ENCODE results near the gene OSBPL9.

OSBPL9 gene

GRCh38 chr1:51740652-51741051 is 123.8 kb downstream of the OSBPL9 start:
- DNase-seq (ENCODE audit: low spot score): no peak

DNA sequence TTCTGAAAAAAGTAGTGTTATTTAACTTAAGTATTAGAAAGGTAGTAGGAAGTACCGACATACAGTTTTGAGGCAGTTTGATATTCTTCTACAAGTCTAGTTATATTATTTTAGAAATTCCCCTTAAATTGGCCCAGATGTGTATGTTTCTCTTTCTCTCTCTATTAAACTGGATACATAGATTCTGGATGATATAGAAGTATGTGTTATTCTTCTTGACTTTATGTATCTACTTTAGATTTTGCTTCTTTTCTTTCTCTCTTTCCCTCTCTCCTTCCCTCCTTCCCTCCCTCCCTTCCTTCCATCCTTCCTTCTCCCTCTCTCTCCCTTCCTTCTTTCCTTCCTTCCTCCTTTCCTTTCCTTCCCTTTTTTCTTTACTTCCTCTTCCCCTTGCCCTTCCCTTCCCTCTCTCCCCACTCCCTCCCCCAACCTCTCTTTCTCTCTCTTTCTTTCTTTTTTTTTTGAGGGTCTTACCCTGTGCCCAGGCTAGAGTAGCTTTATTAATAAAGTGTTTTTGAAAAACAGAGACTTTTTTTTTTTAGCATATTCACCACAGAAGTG is 124.3 kb downstream of the OSBPL9 start:
- DNase-seq (ENCODE audit: low spot score): no peak

- no peak for DNase-seq (ENCODE audit: low spot score)
Observed at GRCh38 chr1:51744506-51745303, 127.8 kb downstream of the OSBPL9 start.

DNA sequence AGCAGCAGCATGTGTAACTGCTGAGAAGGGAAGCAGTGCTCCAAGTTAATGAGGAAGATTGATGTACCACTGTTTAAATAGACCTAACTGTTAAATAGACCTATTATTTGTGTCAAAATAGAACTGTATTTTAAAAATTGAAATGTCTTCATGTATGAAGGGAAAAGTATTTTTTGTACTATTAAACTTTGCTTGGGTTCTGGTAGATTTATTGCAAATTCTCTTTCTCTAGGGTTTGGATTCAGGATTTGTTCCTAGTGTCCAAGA is 128.3 kb downstream of the OSBPL9 start:
- DNase-seq (ENCODE audit: low spot score): no peak

GRCh38 chr1:51749151-51749550 is 132.3 kb downstream of the OSBPL9 start:
- no peak for DNase-seq (ENCODE audit: low spot score)

DNA sequence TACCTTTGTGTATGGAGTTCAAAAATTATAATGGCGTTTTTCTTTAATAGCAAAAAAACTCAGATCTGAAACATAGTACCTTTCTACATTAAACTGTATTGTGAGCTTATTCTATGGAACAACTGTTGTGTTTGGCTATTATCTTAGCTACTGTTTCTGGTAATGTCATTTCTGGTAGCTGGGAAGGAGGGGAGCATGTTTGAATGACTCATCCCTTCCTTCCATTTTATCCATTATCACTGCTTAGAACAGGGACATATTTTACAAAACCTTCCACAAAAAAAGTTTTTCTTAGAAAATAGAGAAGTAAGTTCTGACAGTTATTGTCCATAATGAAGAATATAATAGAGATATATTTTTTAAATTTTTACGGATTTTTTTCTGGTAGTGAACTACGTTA is 133.3 kb downstream of the OSBPL9 start:
- no peak for DNase-seq (ENCODE audit: low spot score)

- no peak for DNase-seq (ENCODE audit: low spot score)
Observed at GRCh38 chr1:51750729-51751128, 133.8 kb downstream of the OSBPL9 start.

DNA sequence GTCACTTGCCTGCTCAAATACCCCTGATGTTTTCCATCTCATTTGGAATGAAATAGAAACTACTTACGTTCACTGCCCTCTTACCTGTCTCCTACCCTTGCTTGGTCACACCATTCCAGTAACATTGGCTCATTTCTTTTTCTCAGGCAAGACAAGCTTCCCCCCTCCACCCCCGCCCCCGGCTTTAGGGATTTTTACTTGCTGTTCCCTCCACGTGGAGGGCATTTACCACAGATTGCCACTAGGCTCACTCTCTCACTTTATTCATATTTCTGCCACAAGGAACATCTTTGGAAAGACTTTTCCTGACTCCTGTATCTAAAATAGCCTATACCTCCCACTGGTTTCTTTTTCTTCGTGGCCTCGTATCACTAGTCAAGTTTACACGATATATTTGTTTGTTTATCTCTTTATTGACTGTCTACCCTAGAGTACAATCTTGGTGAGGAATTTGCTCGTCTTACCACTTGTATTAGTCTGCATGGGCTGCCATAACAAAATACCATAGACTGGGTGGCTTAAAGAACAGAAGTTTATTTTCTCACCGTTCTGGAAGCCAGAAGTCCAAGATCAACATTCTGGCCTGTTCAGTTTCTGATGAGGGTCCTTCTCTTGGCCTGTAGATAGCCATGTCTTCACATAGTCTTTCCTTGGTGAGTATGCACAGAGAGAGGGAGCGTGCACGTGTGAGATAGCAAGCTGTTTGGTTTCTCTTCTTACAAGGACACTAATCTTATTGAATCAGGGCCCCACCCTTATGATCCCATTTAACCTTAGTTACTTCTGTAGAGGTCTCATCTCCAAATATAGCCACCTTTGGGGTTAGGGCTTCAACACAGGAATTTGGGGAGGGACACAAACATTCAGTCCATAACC is 135.4 kb downstream of the OSBPL9 start:
- no peak for DNase-seq (ENCODE audit: low spot score)

DNA sequence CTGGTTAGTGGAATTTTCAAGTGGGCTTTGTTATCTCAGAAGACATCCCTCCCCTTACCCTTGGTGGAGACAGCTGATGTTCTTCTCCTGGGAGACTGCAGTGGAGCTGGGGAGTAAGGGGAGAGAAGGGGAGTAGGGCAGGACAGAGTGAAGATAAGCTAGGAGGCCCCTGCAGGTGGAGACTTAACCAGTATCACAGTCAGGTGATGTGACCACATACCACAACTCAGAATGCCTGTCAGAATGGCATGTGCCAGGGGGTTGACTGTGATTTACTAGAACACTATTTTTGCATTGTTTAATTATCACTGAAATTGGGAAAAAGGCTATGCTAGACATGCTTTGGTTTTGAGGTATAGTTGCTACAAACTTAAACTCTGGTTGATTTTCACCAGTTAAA is 137.1 kb downstream of the OSBPL9 start:
- DNase-seq (ENCODE audit: low spot score): no peak

DNA sequence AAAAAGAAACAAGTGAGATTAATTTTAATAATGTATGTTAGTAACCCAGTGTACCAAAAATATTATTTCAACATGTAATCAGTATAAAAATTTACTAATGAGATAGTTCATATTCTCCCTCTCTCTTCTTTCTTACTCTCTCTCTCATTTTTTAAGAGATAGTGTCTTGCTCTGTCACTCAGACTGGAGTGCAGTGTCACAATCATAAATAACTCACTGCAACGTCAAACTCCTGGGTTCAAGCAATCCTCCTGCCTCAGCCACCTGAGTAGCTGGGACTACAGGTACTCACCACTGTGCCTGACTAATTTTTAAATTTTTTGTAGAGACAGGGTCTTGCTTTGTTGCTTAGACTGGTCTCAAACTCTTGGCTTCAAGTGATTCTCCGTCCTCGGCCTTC is 137.8 kb downstream of the OSBPL9 start:
- no peak for DNase-seq (ENCODE audit: low spot score)

- no peak for DNase-seq (ENCODE audit: low spot score)
Observed at GRCh38 chr1:51755437-51755836, 138.5 kb downstream of the OSBPL9 start.

DNA sequence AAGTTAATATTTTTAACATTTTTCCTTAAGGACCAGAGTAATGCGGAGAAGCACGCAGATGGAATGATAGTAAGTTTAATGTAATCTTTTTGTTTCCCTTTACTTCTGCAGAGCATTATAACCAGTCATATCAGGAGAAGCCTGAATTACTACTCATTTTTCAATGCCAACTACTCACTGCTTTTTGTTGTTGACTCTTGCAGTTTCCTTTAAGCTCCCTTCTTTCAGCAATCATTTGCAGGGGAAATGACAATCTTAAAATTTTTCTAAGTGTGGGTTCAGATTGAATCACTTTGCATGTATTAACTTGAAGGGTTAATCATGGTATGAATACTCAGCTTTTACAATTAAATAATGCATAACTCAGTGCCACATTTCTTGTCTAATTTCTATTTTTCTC is 139.4 kb downstream of the OSBPL9 start:
- no peak for DNase-seq (ENCODE audit: low spot score)

GRCh38 chr1:51758310-51758709 is 141.4 kb downstream of the OSBPL9 start:
- no peak for DNase-seq (ENCODE audit: low spot score)

GRCh38 chr1:51760872-51761271 is 144.0 kb downstream of the OSBPL9 start:
- no peak for DNase-seq (ENCODE audit: low spot score)

DNA sequence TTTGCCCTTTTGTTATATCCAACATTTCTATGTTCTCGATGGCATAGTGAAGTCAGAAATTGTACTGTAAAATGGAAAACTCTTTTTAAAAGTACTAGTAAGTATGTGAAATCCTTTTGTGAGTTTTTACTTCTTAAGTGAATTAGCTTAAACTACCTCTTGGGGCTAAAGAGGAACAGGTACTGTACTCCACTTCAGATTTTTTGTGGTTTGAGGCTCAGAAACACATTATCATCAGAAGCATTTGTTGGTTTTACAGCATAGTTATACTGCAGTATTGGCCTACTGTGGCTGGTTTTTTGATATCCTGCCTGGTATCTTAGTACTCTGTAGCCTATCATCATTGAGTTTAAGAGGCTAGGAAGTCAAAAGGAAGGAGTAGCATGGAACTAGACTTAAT is 144.5 kb downstream of the OSBPL9 start:
- no peak for DNase-seq (ENCODE audit: low spot score)

GRCh38 chr1:51768971-51769588 is 152.2 kb downstream of the OSBPL9 start:
- peak; percentile 66 for DNase-seq (ENCODE audit: low spot score)

DNA sequence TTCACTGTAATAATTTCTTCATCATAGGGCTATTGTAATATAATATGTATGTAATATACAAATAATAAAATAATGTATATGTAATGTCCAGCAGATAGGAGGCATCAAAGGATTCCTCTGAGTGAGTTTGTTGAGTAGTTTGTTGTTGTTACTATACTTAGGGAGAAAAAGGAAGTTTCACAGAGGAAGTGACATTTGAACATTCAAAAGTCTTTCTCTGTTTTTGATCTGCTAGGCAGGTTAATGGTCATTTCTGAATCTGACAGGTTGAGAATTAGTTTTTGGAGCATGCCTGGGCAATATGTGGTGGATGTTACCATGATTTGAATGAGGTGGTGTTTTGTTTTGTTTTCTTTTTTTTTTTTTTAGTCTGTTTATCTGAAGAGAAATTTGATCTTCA is 159.5 kb downstream of the OSBPL9 start:
- DNase-seq (ENCODE audit: low spot score): no peak

DNA sequence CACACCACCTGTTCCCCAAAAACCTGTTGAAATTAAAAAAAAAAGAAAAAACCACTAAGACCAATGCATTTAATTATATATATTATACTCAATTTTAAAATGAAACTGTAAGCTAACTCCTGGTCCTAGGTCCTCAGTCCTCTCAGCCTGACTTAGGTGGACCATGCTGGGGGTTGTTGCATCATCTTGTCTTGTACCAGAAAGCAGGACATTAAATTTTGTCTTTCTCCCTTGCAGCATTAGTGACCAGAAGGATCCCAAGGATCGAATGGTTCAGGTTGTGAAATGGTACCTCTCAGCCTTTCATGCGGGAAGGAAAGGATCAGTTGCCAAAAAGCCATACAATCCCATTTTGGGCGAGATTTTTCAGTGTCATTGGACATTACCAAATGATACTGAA is 164.0 kb downstream of the OSBPL9 start:
- no peak for DNase-seq (ENCODE audit: low spot score)

DNA sequence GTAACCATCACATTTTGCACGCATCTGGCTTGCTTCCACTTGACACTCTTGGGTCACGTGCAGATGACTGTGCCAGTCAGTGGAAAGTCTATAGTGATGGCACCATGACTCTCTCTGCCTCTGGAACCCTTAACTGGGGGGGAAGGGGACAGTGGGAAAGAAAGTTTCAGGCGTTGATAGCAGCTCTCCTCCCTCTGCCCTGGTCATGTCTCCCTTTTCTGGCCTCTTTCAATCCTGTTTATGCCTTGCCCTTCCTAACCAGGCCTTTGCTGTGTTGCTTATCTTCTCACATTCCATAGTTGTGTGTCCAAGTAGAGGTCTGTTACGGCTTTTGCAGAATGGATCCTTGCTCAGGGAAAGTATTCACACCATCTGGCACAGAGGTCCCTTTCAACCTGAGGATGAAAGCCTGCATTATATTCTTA is 168.1 kb downstream of the OSBPL9 start:
- no peak for DNase-seq (ENCODE audit: low spot score)

DNA sequence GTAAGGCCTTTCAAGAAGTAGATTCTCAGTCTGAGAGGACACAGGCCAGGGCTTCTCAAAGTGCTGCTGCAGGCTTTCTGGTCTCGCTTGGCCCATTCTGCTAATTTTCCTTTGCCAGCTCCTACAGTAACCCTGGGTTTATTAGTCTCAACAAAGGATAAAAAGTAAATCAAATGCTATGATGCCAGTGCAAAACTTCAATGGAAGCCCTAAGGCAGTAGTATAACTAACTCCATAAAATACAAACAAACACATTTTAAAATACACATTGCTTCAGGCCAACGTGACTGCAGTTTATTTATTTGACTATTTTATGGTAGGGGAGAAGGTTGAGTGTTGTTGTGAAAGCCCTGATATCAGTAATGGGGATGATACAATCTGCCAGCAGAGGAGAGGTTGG is 172.0 kb downstream of the OSBPL9 start:
- no peak for DNase-seq (ENCODE audit: low spot score)

- no peak for DNase-seq (ENCODE audit: low spot score)
Observed at GRCh38 chr1:51789342-51789741, 172.4 kb downstream of the OSBPL9 start.

DNA sequence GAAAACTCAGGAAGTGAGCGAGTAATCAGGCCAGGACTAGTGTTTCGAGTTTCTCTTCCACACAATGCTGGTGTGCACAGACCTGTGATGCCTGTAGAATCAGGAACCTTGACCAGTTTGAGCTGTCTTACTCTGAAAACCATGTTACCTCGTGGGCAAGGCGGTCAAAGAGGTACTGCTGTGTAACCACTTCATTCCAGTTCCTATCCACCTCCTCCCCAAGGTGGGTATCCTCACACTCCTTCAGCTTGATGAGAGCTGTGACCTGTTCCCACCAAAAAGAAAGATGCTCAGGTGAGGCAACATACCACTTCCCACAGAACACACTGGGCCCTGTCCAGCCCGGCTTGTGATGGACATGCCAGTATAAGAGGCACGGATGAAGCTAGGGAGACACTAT is 173.5 kb downstream of the OSBPL9 start:
- DNase-seq (ENCODE audit: low spot score): no peak

DNA sequence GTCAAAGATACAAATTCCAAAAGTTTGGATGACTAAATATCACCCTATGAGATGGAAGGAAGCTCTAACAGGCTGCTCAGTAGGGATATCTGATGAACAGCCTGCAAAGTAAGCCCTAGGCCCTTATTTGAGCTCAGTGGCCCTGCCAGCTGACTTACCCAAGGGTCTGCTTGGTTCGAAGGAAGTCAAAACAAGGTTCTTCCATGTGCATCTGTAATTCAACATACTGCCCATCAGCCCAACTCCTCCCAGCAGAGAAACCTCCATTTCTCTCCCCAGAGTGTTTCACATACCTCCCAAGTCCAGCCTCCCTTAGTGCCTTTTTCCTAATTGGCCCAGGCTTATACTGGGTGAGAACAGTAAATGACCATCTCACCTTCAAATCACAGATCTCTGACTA is 175.0 kb downstream of the OSBPL9 start:
- DNase-seq (ENCODE audit: low spot score): no peak
